H9 (cell line): Measurements from ENCODE around the gene PCDH9. TPM values are rescaled to one million over a fixed set of nuclear protein-coding genes. Genes with fewer than 3 reads are reported as not detected.

Source experiments
- DNase-seq: peaks from one replicate; pipeline ENCODE4 v3.0.0-alpha.2; 2017
- H2AFZ ChIP-seq: one replicate; pipeline ENCODE4 v1.6.1; 2013; ENCODE audit warnings: mild to moderate bottlenecking, low read length, control low read depth, moderate library complexity
- H2AK5ac ChIP-seq: 2 replicates; pipeline ENCODE4 v1.6.1; 2013; ENCODE audit warnings: low read length, control low read depth, mixed read lengths; ENCODE audit not compliant: insufficient read length
- H2BK120ac ChIP-seq: one replicate; pipeline ENCODE4 v1.6.1; 2013; ENCODE audit warnings: low read depth, mild to moderate bottlenecking, low read length, control low read depth, inconsistent platforms; ENCODE audit not compliant: poor library complexity, severe bottlenecking
- H2BK12ac ChIP-seq: 2 replicates; pipeline ENCODE4 v1.6.1; 2013; ENCODE audit warnings: low read length, control low read depth, mixed read lengths, low read depth; ENCODE audit not compliant: insufficient read length
- H2BK15ac ChIP-seq: 2 replicates; pipeline ENCODE4 v1.6.1; 2013; ENCODE audit warnings: low read depth, low read length, control low read depth
- H2BK20ac ChIP-seq: one replicate; pipeline ENCODE4 v1.6.1; 2013; ENCODE audit warnings: low read depth, mild to moderate bottlenecking, low read length, control low read depth, inconsistent platforms; ENCODE audit not compliant: poor library complexity, severe bottlenecking
- H2BK5ac ChIP-seq: 2 replicates; pipeline ENCODE4 v1.6.1; 2013; ENCODE audit warnings: low read length, control low read depth, mixed read lengths; ENCODE audit not compliant: insufficient read length
- H3K14ac ChIP-seq: 2 replicates; pipeline ENCODE4 v1.6.1; 2013; ENCODE audit warnings: low read length, control low read depth; ENCODE audit not compliant: insufficient read depth
- H3K18ac ChIP-seq: 2 replicates; pipeline ENCODE4 v1.6.1; 2013; ENCODE audit warnings: low read depth, mild to moderate bottlenecking, mixed read lengths, low read length, control low read depth; ENCODE audit not compliant: insufficient read length
- H3K23ac ChIP-seq: 2 replicates; pipeline ENCODE4 v1.6.1; 2013; ENCODE audit warnings: low read length, control low read depth, mixed read lengths, low read depth; ENCODE audit not compliant: insufficient read length
- H3K23me2 ChIP-seq: 2 replicates; pipeline ENCODE4 v1.6.1; 2013; ENCODE audit warnings: low read depth, mild to moderate bottlenecking, mixed read lengths, low read length, control low read depth; ENCODE audit not compliant: insufficient read length, poor library complexity, severe bottlenecking
- H3K27ac ChIP-seq: 2 replicates; pipeline ENCODE4 v1.5.1; 2013; ENCODE audit warnings: low read length, control low read depth, mixed read lengths, low read depth; ENCODE audit not compliant: insufficient read length
- H3K27me3 ChIP-seq: 2 replicates; pipeline ENCODE4 v1.6.1; 2013; ENCODE audit warnings: low read length, control low read depth, inconsistent platforms; ENCODE audit not compliant: insufficient read depth
- H3K4ac ChIP-seq: 2 replicates; pipeline ENCODE4 v1.6.1; 2013; ENCODE audit warnings: low read depth, mild to moderate bottlenecking, control low read depth, inconsistent platforms, low read length, moderate library complexity
- H3K4me1 ChIP-seq: 2 replicates; pipeline ENCODE4 v1.6.1; 2013; ENCODE audit warnings: low read length, control low read depth, inconsistent platforms; ENCODE audit not compliant: insufficient read depth
- H3K4me2 ChIP-seq: 2 replicates; pipeline ENCODE4 v1.6.1; 2013; ENCODE audit warnings: low read length, control low read depth, mixed read lengths; ENCODE audit not compliant: insufficient read length, insufficient read depth
- H3K56ac ChIP-seq: 2 replicates; pipeline ENCODE4 v1.6.1; 2013; ENCODE audit warnings: low read depth, mild to moderate bottlenecking, mixed read lengths, low read length, control low read depth; ENCODE audit not compliant: insufficient read length
- H3K79me1 ChIP-seq: 2 replicates; pipeline ENCODE4 v1.6.1; 2013; ENCODE audit warnings: low read depth, mild to moderate bottlenecking, moderate library complexity, low read length, control low read depth, inconsistent platforms; ENCODE audit not compliant: insufficient read depth, poor library complexity, severe bottlenecking
- H3K79me2 ChIP-seq: 2 replicates; pipeline ENCODE4 v1.6.1; 2013; ENCODE audit warnings: low read length, control low read depth, inconsistent platforms; ENCODE audit not compliant: insufficient read depth
- H3K9ac ChIP-seq: 2 replicates; pipeline ENCODE4 v1.6.1; 2013; ENCODE audit warnings: low read length, control low read depth, mixed read lengths; ENCODE audit not compliant: insufficient read length; ENCODE audit errors: extremely low read depth
- H3K9me3 ChIP-seq: one replicate; pipeline ENCODE4 v1.6.1; 2013; ENCODE audit warnings: low read depth, low read length, inconsistent platforms; ENCODE audit not compliant: control insufficient read depth
- H3T11ph ChIP-seq: one replicate; pipeline ENCODE4 v1.6.1; 2013; ENCODE audit warnings: mild to moderate bottlenecking, low read length, control low read depth, inconsistent platforms
- H4K20me1 ChIP-seq: one replicate; pipeline ENCODE4 v1.6.1; 2013; ENCODE audit not compliant: control insufficient read depth, insufficient read length, insufficient read depth
- H4K5ac ChIP-seq: 2 replicates; pipeline ENCODE4 v1.6.1; 2013; ENCODE audit warnings: low read depth, mild to moderate bottlenecking, mixed read lengths, low read length, control low read depth; ENCODE audit not compliant: insufficient read length
- H4K8ac ChIP-seq: replicated peaks from 2 replicates; pipeline ENCODE4 v1.6.1; 2013; ENCODE audit warnings: low read length, control low read depth, mixed read lengths, low read depth; ENCODE audit not compliant: insufficient read length
- H4K91ac ChIP-seq: 2 replicates; pipeline ENCODE4 v1.6.1; 2013; ENCODE audit warnings: low read depth, mild to moderate bottlenecking, moderate library complexity, mixed read lengths, low read length, control low read depth; ENCODE audit not compliant: insufficient read length
- H3K27ac Mint-ChIP-seq, 3 experiments: 2 replicates in 2 of 3; 3 replicates in 1 of 3; pipeline ENCODE4 v1.8.0; 2020 to 2021; ENCODE audit warnings: mixed read lengths in 3 of 3, mild to moderate bottlenecking in 1 of 3, moderate library complexity in 1 of 3
- H3K27me3 Mint-ChIP-seq: 2 replicates; pipeline ENCODE4 v1.8.0; 2021; ENCODE audit warnings: low read depth, mild to moderate bottlenecking, moderate library complexity, mixed read lengths
- H3K36me3 Mint-ChIP-seq, 3 experiments: 2 replicates in 2 of 3; 3 replicates in 1 of 3; pipeline ENCODE4 v1.8.0; 2020 to 2021; ENCODE audit warnings: low read depth in 3 of 3, mixed read lengths in 3 of 3; ENCODE audit not compliant: insufficient read depth in 1 of 3
- H3K4me1 Mint-ChIP-seq, 2 experiments: 2 replicates each; pipeline ENCODE4 v1.8.0; 2020; ENCODE audit warnings: mixed read lengths in 2 of 2
- H3K4me3 Mint-ChIP-seq, 2 experiments: 2 replicates in 1 of 2; 3 replicates in 1 of 2; pipeline ENCODE4 v1.8.0; 2020 to 2021; ENCODE audit warnings: mild to moderate bottlenecking in 2 of 2, mixed read lengths in 2 of 2, moderate library complexity in 1 of 2
- H3K9me3 Mint-ChIP-seq, 2 experiments: 2 replicates in 1 of 2; 3 replicates in 1 of 2; pipeline ENCODE4 v1.8.0; 2020; ENCODE audit warnings: mild to moderate bottlenecking in 2 of 2, mixed read lengths in 2 of 2, moderate library complexity in 1 of 2
- CTCF ChIP-seq: fragments of 200-600 bp; sonication (generic); conservative IDR thresholded peaks from 3 replicates; pipeline ENCODE4 v1.8.0; 2021; ENCODE audit warnings: antibody characterized with exemption, mild to moderate bottlenecking
- WGBS: extraction: QIAGEN DNeasy Blood & Tissue Kit; methylation state at CpG from one replicate; pipeline ENCODE4 v1.1.7; 2013; ENCODE audit warnings: missing lambda C conversion rate, low lambda C conversion rate, mixed read lengths; ENCODE audit not compliant: insufficient read length; ENCODE audit errors: extremely low coverage; 5-methylcytosine and 5-hydroxymethylcytosine counted together
- total RNA-seq: library from RNA; stranded (reverse); gene quantifications from 2 replicates; pipeline ENCODE4 v1.2.1, GENCODE V29; 2021

The PCDH9 gene
- total RNA-seq, 1 experiment from 2014 or later: 0.11 TPM

- H3K14ac ChIP-seq: no peak overlapping the region
- Mint-ChIP-seq H3K36me3 (no peaks in the 10 kb centered on the region; a peak in 1 of 7 replicates), H3K4me3 (no peak overlapping the region), H3K27me3 (no peaks in the 10 kb centered on the region), H3K27ac (no peak overlapping the region), H3K4me1 (peaks cover 17 to 22% of the 10 kb centered on the region in 2 experiments), H3K9me3 (no peaks in the 10 kb centered on the region)
- H2BK5ac ChIP-seq: no peak overlapping the region
- H3K27ac ChIP-seq: no peak overlapping the region
- no peak overlapping the region for H3K4ac ChIP-seq
- no peak overlapping the region for H4K5ac ChIP-seq
- no peak overlapping the region for H3K56ac ChIP-seq
- no peak overlapping the region for H4K91ac ChIP-seq
- no peak overlapping the region for H2BK15ac ChIP-seq
- H3K18ac ChIP-seq: no peak overlapping the region
- TF ChIP-seq CTCF: no peak
- no peak overlapping the region for H3K9ac ChIP-seq
- H2AFZ ChIP-seq: no peak overlapping the region
- no peak overlapping the region for H4K8ac ChIP-seq
- H2BK12ac ChIP-seq: no peak overlapping the region
- no peak overlapping the region for H2BK20ac ChIP-seq
- no peak for DNase-seq
- H3K79me1 ChIP-seq: no peaks in the 10 kb centered on the region
- no peak overlapping the region for H2AK5ac ChIP-seq
- no CpG with 5 or more reads among the region's 1 CpG for WGBS
- H2BK120ac ChIP-seq: no peak overlapping the region
- no peaks in the 10 kb centered on the region; the same call in 1 of the 2 replicates for H3K4me1 ChIP-seq
- H4K20me1 ChIP-seq: no peaks in the 10 kb centered on the region
- no peak overlapping the region for H3K23ac ChIP-seq
- no peak overlapping the region for H3K4me2 ChIP-seq
- no peaks in the 10 kb centered on the region for H3K23me2 ChIP-seq
- no peaks in the 10 kb centered on the region for H3K27me3 ChIP-seq
- H3K79me2 ChIP-seq: no peaks in the 10 kb centered on the region
- H3K9me3 ChIP-seq: no peaks in the 10 kb centered on the region
- no peak overlapping the region for H3T11ph ChIP-seq
Measured at GRCh38 chr13:67145950-67146349, 84.2 kb downstream of the PCDH9 start.
